ENCODE measurements around the gene HPCAL1.

- TF ChIP-seq YY1 (IDR thresholded peaks at IDR 0.05; ENCODE audit: low read depth) (no peak), CEBPB (IDR thresholded peaks at IDR 0.05) (no peak), FOXM1 (IDR thresholded peaks at IDR 0.05; ENCODE audit: borderline replicate concordance, low read depth) (no peak), CREB1 (IDR thresholded peaks at IDR 0.05; ENCODE audit: low read depth) (no peak), EGR1 (IDR thresholded peaks at IDR 0.05) (no peak), TEAD4 (IDR thresholded peaks at IDR 0.05) (no peak), ZBTB7A (IDR thresholded peaks at IDR 0.05; ENCODE audit: low read depth) (no peak), EP300 (IDR thresholded peaks at IDR 0.05; ENCODE audit: borderline replicate concordance) (no peak), USF1 (IDR thresholded peaks at IDR 0.05) (no peak), NFIC (IDR thresholded peaks at IDR 0.05) (no peak)
Measured at GRCh38 chr2:10411557-10411956, 108.9 kb downstream of the HPCAL1 start.
